ENCODE data around the gene SLC66A3.

Gene SLC66A3

DNA sequence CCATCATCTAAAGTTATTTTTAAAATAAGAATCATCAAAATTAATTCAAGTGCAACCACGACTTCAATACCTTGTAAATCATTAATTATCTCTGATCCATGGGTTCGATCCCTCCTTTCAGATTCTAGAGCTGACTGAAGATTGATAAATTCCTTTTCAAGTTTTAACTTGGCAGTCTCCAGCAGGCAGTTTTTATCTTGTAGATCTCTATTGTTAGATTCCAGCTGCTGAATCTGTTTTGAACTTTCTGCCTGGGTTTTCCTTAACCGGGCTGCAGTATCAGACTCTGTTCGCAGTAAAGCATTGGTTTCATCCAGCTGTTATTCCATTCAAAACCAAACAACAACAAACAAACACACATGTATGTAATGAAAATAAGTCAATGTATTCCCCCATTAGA is 59.5 kb downstream of the SLC66A3 start:
- no peak for DNase-seq (ENCODE audit: low read depth)

DNA sequence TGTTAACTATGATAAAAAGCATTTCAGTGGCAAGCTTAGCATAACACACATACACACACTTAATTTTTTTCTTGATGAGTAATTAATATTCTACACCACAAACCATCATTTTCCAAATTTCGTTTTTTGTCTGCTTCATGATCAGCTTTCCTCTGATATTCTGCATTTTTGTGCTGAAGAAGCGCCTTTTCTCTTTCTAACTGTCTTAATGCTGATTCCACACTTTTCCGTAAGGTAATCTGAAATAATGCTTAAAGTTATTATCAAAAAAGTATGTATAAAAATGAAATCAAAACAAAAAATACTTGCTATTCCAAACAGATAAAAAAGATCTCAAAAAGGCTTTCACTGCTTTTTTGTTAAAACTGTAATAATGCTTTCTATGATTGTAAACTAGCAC is 60.1 kb downstream of the SLC66A3 start:
- DNase-seq (ENCODE audit: low read depth) = no peak

DNA sequence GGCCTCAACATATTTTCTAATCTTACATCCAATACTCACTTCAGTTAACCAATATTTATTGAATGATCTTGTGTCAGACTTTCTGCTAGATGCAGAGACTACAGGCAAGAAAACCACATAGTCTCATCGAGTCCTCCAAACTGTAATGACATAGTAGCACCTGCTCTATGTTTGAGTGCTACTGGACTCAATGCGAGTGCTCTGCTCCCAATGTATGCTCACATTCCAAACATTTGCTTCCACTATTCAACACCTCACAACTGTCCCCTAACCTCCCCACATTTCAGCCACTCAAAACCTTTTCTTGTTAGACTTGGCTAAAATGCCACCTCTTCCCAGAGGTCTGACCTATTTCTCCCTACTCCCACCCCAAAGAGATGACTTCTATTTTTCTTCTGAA is 65.2 kb downstream of the SLC66A3 start:
- DNase-seq (ENCODE audit: low read depth) = no peak

- no peak for DNase-seq (ENCODE audit: low read depth)
Observed at GRCh38 chr2:11222845-11223244, 67.6 kb downstream of the SLC66A3 start.

DNA sequence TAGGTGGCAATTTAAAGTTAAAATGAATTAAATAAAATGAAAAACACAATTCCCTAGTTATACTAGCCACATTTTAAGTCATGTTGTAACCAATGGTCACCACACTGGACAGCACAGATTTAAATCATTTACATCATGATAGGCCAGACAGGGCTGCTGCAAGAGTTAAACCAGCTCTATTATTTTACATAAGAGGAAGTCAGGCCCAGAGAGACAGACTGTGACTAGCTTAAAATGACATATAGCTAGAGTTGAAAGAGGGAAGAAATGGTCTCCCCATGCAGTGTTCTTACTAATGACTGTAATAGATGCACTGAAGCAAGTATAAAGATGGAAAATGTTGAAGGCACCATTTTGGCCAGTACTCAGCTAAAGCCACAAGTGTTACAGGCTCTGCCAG is 69.6 kb downstream of the SLC66A3 start:
- no peak for DNase-seq (ENCODE audit: low read depth)

GRCh38 chr2:11227595-11227994 is 72.3 kb downstream of the SLC66A3 start:
- DNase-seq (ENCODE audit: low read depth) = no peak

All from amniotic epithelial cell (primary cell).